Measurements from ENCODE around the gene SLC46A3. TPM values are rescaled to one million over a fixed set of nuclear protein-coding genes. Genes with fewer than 3 reads are reported as not detected.

SLC46A3 gene
- total RNA-seq, result 10 to 100 TPM in 3 of 8 experiments, 1 to 10 TPM in 5; 1.6 to 16.5 (median 6.3) TPM

- 0% methylated on average over 2 to 3 of the region's 78 CpGs; no CpG with 5 or more reads in 7 of the 10 experiments for WGBS, 10 experiments
- peaks cover 0 to 5% of the 10 kb centered on the region in 2 donors for H3K4me1 ChIP-seq (replicated peaks in 1 of 2)
- in situ Hi-C loops (cut with MboI; ENCODE audit: low pct_unique_long_range_greater_than_20kb in 2 of 9, low sequenced_read_pairs in 9 of 9, unreplicated experiment in 9 of 9), result no loop called here
- peak; percentile 95 to 99 (median 98) for ATAC-seq (replicated peaks in 6 of 8)
- H3K4me3 ChIP-seq, result peak within 1 kb of the TSS; percentile 52 to 72 (median 64)
- H3K27ac ChIP-seq, result peak within 1 kb of the TSS; percentile 59 to 80
These were observed at the start of gene SLC46A3 for GRCh38 chr13:28718543-28719226. TSS of gene SLC46A3 (minus strand) at chr13:28718970. CDS start at chr13:28717998, 972 bp downstream.

GRCh38 chr13:28763887-28764286 is 45.1 kb upstream of the SLC46A3 start:
- in situ Hi-C loops (cut with MboI; ENCODE audit: low pct_unique_long_range_greater_than_20kb in 2 of 9, low sequenced_read_pairs in 9 of 9, unreplicated experiment in 9 of 9), result no loop called here
- ATAC-seq (replicated peaks in 6 of 8), result no peak
- 43 to 100% (median 77%) methylated on average over 1 to 4 of the region's 4 CpGs; no CpG with 5 or more reads in 3 of the 10 experiments for WGBS, 10 experiments
- no peak overlapping the region for H3K4me3 ChIP-seq
- no peaks in the 10 kb centered on the region for H3K4me1 ChIP-seq (replicated peaks in 1 of 2)
- H3K27ac ChIP-seq, result no peak overlapping the region

GRCh38 chr13:28761586-28761985 is 42.8 kb upstream of the SLC46A3 start:
- H3K27ac ChIP-seq, result no peak overlapping the region
- peak in 2 of 8 experiments; percentile 21 to 49 for ATAC-seq (replicated peaks in 6 of 8)
- 29 to 100% (median 67%) methylated on average over 1 to 4 of the region's 4 CpGs; no CpG with 5 or more reads in 1 of the 10 experiments for WGBS, 10 experiments

GRCh38 chr13:28755546-28755870 is 36.7 kb upstream of the SLC46A3 start:
- in situ Hi-C loops (cut with MboI; ENCODE audit: low pct_unique_long_range_greater_than_20kb in 2 of 9, low sequenced_read_pairs in 9 of 9, unreplicated experiment in 9 of 9), result no loop called here
- ATAC-seq (replicated peaks in 6 of 8), result no peak

More at GRCh38 chr13:28761586-28761985, 42.8 kb upstream of the SLC46A3 start:
- in situ Hi-C loops (cut with MboI; ENCODE audit: low pct_unique_long_range_greater_than_20kb in 2 of 9, low sequenced_read_pairs in 9 of 9, unreplicated experiment in 9 of 9), result no loop called here
- Histone ChIP-seq H3K4me3 (no peak overlapping the region), H3K4me1 (replicated peaks in 1 of 2) (no peaks in the 10 kb centered on the region)

GRCh38 chr13:28754698-28755545 is 36.2 kb upstream of the SLC46A3 start:
- in situ Hi-C loops (cut with MboI; ENCODE audit: low pct_unique_long_range_greater_than_20kb in 2 of 9, low sequenced_read_pairs in 9 of 9, unreplicated experiment in 9 of 9), result no loop called here
- no peak overlapping the region for H3K4me3 ChIP-seq
- H3K27ac ChIP-seq, result no peak overlapping the region
- ATAC-seq (replicated peaks in 6 of 8), result no peak
- H3K4me1 ChIP-seq (replicated peaks in 1 of 2), result no peaks in the 10 kb centered on the region
- 0 to 93% (median 74%) methylated on average over 1 to 16 of the region's 32 CpGs for WGBS, 10 experiments

More at GRCh38 chr13:28755546-28755870, 36.7 kb upstream of the SLC46A3 start:
- Histone ChIP-seq H3K4me3 (no peak overlapping the region), H3K4me1 (replicated peaks in 1 of 2) (no peaks in the 10 kb centered on the region), H3K27ac (no peak overlapping the region)
- 84 to 100% (median 95%) methylated on average over 2 to 5 of the region's 5 CpGs; no CpG with 5 or more reads in 2 of the 10 experiments for WGBS, 10 experiments

- H3K4me1 ChIP-seq (replicated peaks in 1 of 2), result no peaks in the 10 kb centered on the region
- ATAC-seq (replicated peaks in 6 of 8), result peak in 2 of 8 experiments; percentile 15 to 23
- in situ Hi-C loops (cut with MboI; ENCODE audit: low pct_unique_long_range_greater_than_20kb in 2 of 9, low sequenced_read_pairs in 9 of 9, unreplicated experiment in 9 of 9), result no loop called here
- no peak overlapping the region for H3K27ac ChIP-seq
- H3K4me3 ChIP-seq, result no peak overlapping the region
- WGBS, 10 experiments, result 60 to 100% (median 82%) methylated on average over 1 to 3 of the region's 3 CpGs; no CpG with 5 or more reads in 3 of the 10 experiments
These were observed 35.2 kb upstream of the SLC46A3 start for GRCh38 chr13:28753946-28754345.

- Histone ChIP-seq H3K4me1 (replicated peaks in 1 of 2) (no peaks in the 10 kb centered on the region), H3K4me3 (no peak overlapping the region), H3K27ac (no peak overlapping the region)
- peak in 6 of 8 experiments; percentile 39 to 100 (median 79) for ATAC-seq (replicated peaks in 6 of 8)
- WGBS, 10 experiments, result 3 to 84% (median 58%) methylated on average over 2 to 5 of the region's 5 CpGs; no CpG with 5 or more reads in 1 of the 10 experiments
- in situ Hi-C loops (cut with MboI; ENCODE audit: low pct_unique_long_range_greater_than_20kb in 2 of 9, low sequenced_read_pairs in 9 of 9, unreplicated experiment in 9 of 9), result no loop called here
These were observed 34.6 kb upstream of the SLC46A3 start for GRCh38 chr13:28753208-28753892.

GRCh38 chr13:28751175-28751960 is 32.6 kb upstream of the SLC46A3 start:
- 68 to 100% (median 84%) methylated on average over 1 to 7 of the region's 7 CpGs for WGBS, 10 experiments
- H3K27ac ChIP-seq, result no peak overlapping the region
- ATAC-seq (replicated peaks in 6 of 8), result no peak
- no peaks in the 10 kb centered on the region for H3K4me1 ChIP-seq (replicated peaks in 1 of 2)
- no peak overlapping the region for H3K4me3 ChIP-seq
- in situ Hi-C loops (cut with MboI; ENCODE audit: low pct_unique_long_range_greater_than_20kb in 2 of 9, low sequenced_read_pairs in 9 of 9, unreplicated experiment in 9 of 9), result no loop called here

GRCh38 chr13:28750187-28751045 is 31.6 kb upstream of the SLC46A3 start:
- 8 to 100% (median 84%) methylated on average over 1 to 5 of the region's 5 CpGs; no CpG with 5 or more reads in 1 of the 10 experiments for WGBS, 10 experiments
- peak in 1 of 8 experiments; percentile 6 for ATAC-seq (replicated peaks in 6 of 8)

GRCh38 chr13:28747851-28748250 is 29.1 kb upstream of the SLC46A3 start:
- Histone ChIP-seq H3K4me3 (no peak overlapping the region), H3K4me1 (replicated peaks in 1 of 2) (no peaks in the 10 kb centered on the region), H3K27ac (no peak overlapping the region)
- WGBS, 10 experiments, result 60 to 100% (median 86%) methylated on average over 1 of the region's 1 CpG; no CpG with 5 or more reads in 3 of the 10 experiments
- no peak for ATAC-seq (replicated peaks in 6 of 8)
- in situ Hi-C loops (cut with MboI; ENCODE audit: low pct_unique_long_range_greater_than_20kb in 2 of 9, low sequenced_read_pairs in 9 of 9, unreplicated experiment in 9 of 9), result no loop called here

More at GRCh38 chr13:28750187-28751045, 31.6 kb upstream of the SLC46A3 start:
- no peak overlapping the region for H3K4me3 ChIP-seq
- H3K4me1 ChIP-seq (replicated peaks in 1 of 2), result no peaks in the 10 kb centered on the region
- H3K27ac ChIP-seq, result no peak overlapping the region
- in situ Hi-C loops (cut with MboI; ENCODE audit: low pct_unique_long_range_greater_than_20kb in 2 of 9, low sequenced_read_pairs in 9 of 9, unreplicated experiment in 9 of 9), result no loop called here

- H3K4me3 ChIP-seq, result no peak overlapping the region
- no peaks in the 10 kb centered on the region for H3K4me1 ChIP-seq (replicated peaks in 1 of 2)
- 0 to 100% (median 60%) methylated on average over 1 to 4 of the region's 4 CpGs; no CpG with 5 or more reads in 5 of the 10 experiments for WGBS, 10 experiments
- H3K27ac ChIP-seq, result no peak overlapping the region
- no peak for ATAC-seq (replicated peaks in 6 of 8)
- in situ Hi-C loops (cut with MboI; ENCODE audit: low pct_unique_long_range_greater_than_20kb in 2 of 9, low sequenced_read_pairs in 9 of 9, unreplicated experiment in 9 of 9), result no loop called here
These were observed 27.5 kb upstream of the SLC46A3 start for GRCh38 chr13:28746287-28746612.
